Loucy (cell line): Measurements from ENCODE around the gene CCT6A.
"Not testable (repeated sequence)": the region's sequence is repeated elsewhere in the genome, so short reads cannot be mapped to it uniquely, and the experiment has no call there.

Experiments used
- CTCF ChIP-seq: fragments of 200-600 bp; sonication (generic); conservative IDR thresholded peaks from 2 replicates; pipeline ENCODE4 v1.5.1; 2014; ENCODE audit warnings: mild to moderate bottlenecking, antibody characterized with exemption, low read length
- EZH2phosphoT487 ChIP-seq: fragments of 200-600 bp; IDR thresholded peaks from 2 replicates; pipeline ENCODE4 v1.6.1; 2018; ENCODE audit warnings: antibody characterized with exemption, mild to moderate bottlenecking, moderate library complexity, borderline replicate concordance

GRCh38 chr7:56098187-56099008 lies 46.8 kb downstream of the CCT6A start:
- TF ChIP-seq CTCF, EZH2phosphoT487: not testable (repeated sequence)
